Stimulated activated CD4-positive, alpha-beta T cell treated with anti-CD3 and anti-CD28 coated beads, Interleukin-1b, Interleukin-23, amount 100 ng/mL, for 24 hours (primary cell): ENCODE measurements around the gene ASB13.
"Not testable (repeated sequence)": the region's sequence is repeated elsewhere in the genome, so short reads cannot be mapped to it uniquely, and the experiment has no call there.

Source experiments
- DNase-seq, 4 experiments: peaks; one replicate each; pipeline ENCODE4 v3.0.0-alpha.2; 2020; ENCODE audit warnings: low read depth in 4 of 4, low spot score in 1 of 4

Gene ASB13

GRCh38 chr10:5625992-5626777 lies 40.2 kb downstream of the ASB13 start:
- no peak for DNase-seq

- no peak for DNase-seq
Measured at GRCh38 chr10:5624701-5625100, 41.7 kb downstream of the ASB13 start.

- DNase-seq, result peak; percentile 46 to 80 (median 76)
Measured at GRCh38 chr10:5623081-5623748, 43.2 kb downstream of the ASB13 start.

- no peak for DNase-seq
Measured at GRCh38 chr10:5622186-5622960, 44.0 kb downstream of the ASB13 start.

- DNase-seq, result not testable (repeated sequence)
Measured at GRCh38 chr10:5621371-5621770, 45.0 kb downstream of the ASB13 start.

GRCh38 chr10:5620966-5621365 lies 45.4 kb downstream of the ASB13 start:
- DNase-seq, result no peak

- no peak for DNase-seq
Measured at GRCh38 chr10:5620223-5620721, 46.1 kb downstream of the ASB13 start.

- no peak for DNase-seq
Measured at GRCh38 chr10:5619362-5620211, 46.8 kb downstream of the ASB13 start.

GRCh38 chr10:5618829-5619228 lies 47.6 kb downstream of the ASB13 start:
- DNase-seq, result no peak

GRCh38 chr10:5618042-5618441 lies 48.4 kb downstream of the ASB13 start:
- no peak for DNase-seq

GRCh38 chr10:5617521-5617920 lies 48.9 kb downstream of the ASB13 start:
- no peak for DNase-seq

- DNase-seq, result no peak
Measured at GRCh38 chr10:5616836-5617235, 49.6 kb downstream of the ASB13 start.

- no peak for DNase-seq
Measured at GRCh38 chr10:5616046-5616445, 50.3 kb downstream of the ASB13 start.

GRCh38 chr10:5615316-5615715 lies 51.1 kb downstream of the ASB13 start:
- no peak for DNase-seq

- DNase-seq, result no peak
Measured at GRCh38 chr10:5614155-5614721, 52.2 kb downstream of the ASB13 start.

- DNase-seq, result no peak
Measured at GRCh38 chr10:5613481-5614154, 52.8 kb downstream of the ASB13 start.

- DNase-seq, result no peak
Measured at GRCh38 chr10:5611899-5612680, 54.3 kb downstream of the ASB13 start.

- DNase-seq, result no peak
Measured at GRCh38 chr10:5609952-5610616, 56.3 kb downstream of the ASB13 start.
